HEK293 (cell line): ENCODE measurements around the gene GABRG1.

ENCODE experiments used
- CTCF ChIP-seq: fragments of 450-650 bp; formaldehyde crosslinking; IDR thresholded peaks from 2 replicates; pipeline ENCODE4 v1.5.1; 2016; ENCODE audit warnings: missing biosample characterization, missing genetic modification characterization
- ZNF10 ChIP-seq: fragments of 450-650 bp; formaldehyde crosslinking; IDR thresholded peaks from 2 replicates; pipeline ENCODE4 v1.5.1; 2017; ENCODE audit warnings: missing biosample characterization, missing genetic modification characterization
- ZNF416 ChIP-seq: fragments of 450-650 bp; formaldehyde crosslinking; IDR thresholded peaks from 2 replicates; pipeline ENCODE4 v1.5.1; 2016; ENCODE audit warnings: missing biosample characterization, missing genetic modification characterization
- ZNF843 ChIP-seq: fragments of 450-650 bp; formaldehyde crosslinking; IDR thresholded peaks from 2 replicates; pipeline ENCODE4 v1.5.1; 2016; ENCODE audit warnings: missing biosample characterization, missing genetic modification characterization

DNA sequence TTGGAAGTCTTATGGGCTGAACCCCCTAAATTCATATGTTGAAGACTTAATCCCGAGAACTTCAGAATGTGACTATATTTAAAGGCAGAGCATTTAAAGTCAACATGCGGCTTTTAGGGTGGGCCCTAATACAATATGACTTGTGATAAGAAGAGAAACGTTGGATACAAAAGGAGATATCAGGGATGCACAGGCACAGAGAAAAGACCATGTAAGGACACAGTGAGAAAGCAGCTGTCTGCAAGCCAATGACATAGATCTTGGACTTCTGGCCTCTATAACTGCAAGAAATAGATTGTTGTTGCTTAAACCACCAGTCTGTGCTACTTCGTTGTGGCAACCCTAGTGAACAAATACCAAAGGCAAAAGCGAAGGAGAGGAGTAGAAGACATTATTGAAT, 42.2 kb downstream of the GABRG1 start:
- TF ChIP-seq CTCF (tag by site-specific recombination) (no peak), ZNF416 (no peak), ZNF843 (tag by site-specific recombination) (no peak), ZNF10 (tag by site-specific recombination) (no peak)
